Measurements from ENCODE around the gene HOMER1.

DNA sequence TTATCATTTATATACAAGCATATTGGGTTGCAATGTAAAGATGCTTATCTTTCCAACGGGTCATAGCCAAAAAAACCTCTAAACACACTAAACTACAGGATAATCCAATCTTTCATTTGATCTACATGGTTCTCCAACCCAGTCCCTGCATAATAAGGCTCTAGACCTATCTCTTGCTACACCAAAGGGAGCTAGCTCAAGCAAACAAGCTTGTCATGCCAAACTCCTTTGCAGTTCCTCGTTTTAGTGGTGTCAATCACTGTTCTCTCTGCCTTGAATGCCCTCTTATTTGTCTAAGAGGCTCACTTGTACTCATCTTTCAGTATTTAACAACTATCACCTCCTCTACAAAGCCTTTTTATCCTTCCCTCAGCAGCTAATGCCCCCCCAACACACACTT is 5.6 kb downstream of the HOMER1 start:
- TF ChIP-seq, protein P1, sequence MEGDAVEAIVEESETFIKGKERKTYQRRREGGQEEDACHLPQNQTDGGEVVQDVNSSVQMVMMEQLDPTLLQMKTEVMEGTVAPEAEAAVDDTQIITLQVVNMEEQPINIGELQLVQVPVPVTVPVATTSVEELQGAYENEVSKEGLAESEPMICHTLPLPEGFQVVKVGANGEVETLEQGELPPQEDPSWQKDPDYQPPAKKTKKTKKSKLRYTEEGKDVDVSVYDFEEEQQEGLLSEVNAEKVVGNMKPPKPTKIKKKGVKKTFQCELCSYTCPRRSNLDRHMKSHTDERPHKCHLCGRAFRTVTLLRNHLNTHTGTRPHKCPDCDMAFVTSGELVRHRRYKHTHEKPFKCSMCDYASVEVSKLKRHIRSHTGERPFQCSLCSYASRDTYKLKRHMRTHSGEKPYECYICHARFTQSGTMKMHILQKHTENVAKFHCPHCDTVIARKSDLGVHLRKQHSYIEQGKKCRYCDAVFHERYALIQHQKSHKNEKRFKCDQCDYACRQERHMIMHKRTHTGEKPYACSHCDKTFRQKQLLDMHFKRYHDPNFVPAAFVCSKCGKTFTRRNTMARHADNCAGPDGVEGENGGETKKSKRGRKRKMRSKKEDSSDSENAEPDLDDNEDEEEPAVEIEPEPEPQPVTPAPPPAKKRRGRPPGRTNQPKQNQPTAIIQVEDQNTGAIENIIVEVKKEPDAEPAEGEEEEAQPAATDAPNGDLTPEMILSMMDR (conservative IDR thresholded peaks at IDR 0.05; ENCODE audit: low read length), result no peak
- TF ChIP-seq EZH2phosphoT487 (IDR thresholded peaks at IDR 0.05; ENCODE audit: borderline replicate concordance, low read depth, low read length), result no peak

Data from OCI-LY7 (cell line).